ENCODE data around the gene KCNJ16.
"Not testable (repeated sequence)": the region's sequence is repeated elsewhere in the genome, so short reads cannot be mapped to it uniquely, and the experiment has no call there.

KCNJ16 gene

GRCh38 chr17:70074956-70075355 lies at the start of gene KCNJ16:
Gene KCNJ16, plus strand, starts transcription at chr17:70075225. Its CDS starts 56,863 bp downstream, at chr17:70132088.
- intact Hi-C loops (cut with DNase I) = no loop called here
- DNase-seq = no peak

- DNase-seq = no peak
Measured at GRCh38 chr17:70028397-70028796, 46.6 kb upstream of the KCNJ16 start.

GRCh38 chr17:70028978-70029767 lies 45.9 kb upstream of the KCNJ16 start:
- intact Hi-C loops (cut with DNase I) = no loop called here
- no peak for DNase-seq

More at GRCh38 chr17:70028397-70028796, 46.6 kb upstream of the KCNJ16 start:
- intact Hi-C loops (cut with DNase I) = no loop called here

GRCh38 chr17:70030371-70030770 lies 44.7 kb upstream of the KCNJ16 start:
- no peak for DNase-seq
- intact Hi-C loops (cut with DNase I) = no loop called here

- intact Hi-C loops (cut with DNase I) = no loop called here
- no peak for DNase-seq
Measured at GRCh38 chr17:70031341-70031740, 43.7 kb upstream of the KCNJ16 start.

GRCh38 chr17:70033165-70033564 lies 41.9 kb upstream of the KCNJ16 start:
- DNase-seq = no peak
- intact Hi-C loops (cut with DNase I) = no loop called here

GRCh38 chr17:70034158-70034557 lies 40.9 kb upstream of the KCNJ16 start:
- intact Hi-C loops (cut with DNase I) = no loop called here
- no peak for DNase-seq

- intact Hi-C loops (cut with DNase I) = no loop called here
- no peak for DNase-seq
Measured at GRCh38 chr17:70037498-70037897, 37.5 kb upstream of the KCNJ16 start.

- no peak for DNase-seq
- intact Hi-C loops (cut with DNase I) = no loop called here
Measured at GRCh38 chr17:70040336-70040735, 34.7 kb upstream of the KCNJ16 start.

- intact Hi-C loops (cut with DNase I) = no loop called here
- no peak for DNase-seq
Measured at GRCh38 chr17:70041061-70041460, 34.0 kb upstream of the KCNJ16 start.

GRCh38 chr17:70041540-70041939 lies 33.5 kb upstream of the KCNJ16 start:
- no peak for DNase-seq
- intact Hi-C loops (cut with DNase I) = no loop called here

- DNase-seq; intact Hi-C loops (cut with DNase I): not testable (repeated sequence)
Measured at GRCh38 chr17:70045780-70046179, 29.2 kb upstream of the KCNJ16 start.

GRCh38 chr17:70047619-70048419 lies 27.2 kb upstream of the KCNJ16 start:
- DNase-seq = no peak
- intact Hi-C loops (cut with DNase I) = no loop called here

- intact Hi-C loops (cut with DNase I) = no loop called here
- no peak for DNase-seq
Measured at GRCh38 chr17:70049801-70050591, 25.0 kb upstream of the KCNJ16 start.

- intact Hi-C loops (cut with DNase I) = no loop called here
- no peak for DNase-seq
Measured at GRCh38 chr17:70050931-70051330, 24.1 kb upstream of the KCNJ16 start.

- no peak for DNase-seq
- intact Hi-C loops (cut with DNase I) = no loop called here
Measured at GRCh38 chr17:70053241-70054234, 21.5 kb upstream of the KCNJ16 start.

- intact Hi-C loops (cut with DNase I) = no loop called here
- DNase-seq = no peak
Measured at GRCh38 chr17:70055000-70055399, 20.0 kb upstream of the KCNJ16 start.

- DNase-seq = no peak
- intact Hi-C loops (cut with DNase I) = no loop called here
Measured at GRCh38 chr17:70059071-70059470, 16.0 kb upstream of the KCNJ16 start.
